ENCODE results near the gene SULT1A3. TPM values are rescaled to one million over a fixed set of nuclear protein-coding genes. Genes with fewer than 3 reads are reported as not detected.
A peak's percentile ranks its signal among the peaks of the same experiment; 100 is the strongest.
"Not testable (repeated sequence)": the region's sequence is repeated elsewhere in the genome, so short reads cannot be mapped to it uniquely, and the experiment has no call there.

Gene SULT1A3
- total RNA-seq, 4 donors from 2014 or later, result 4.8 to 24.6 (median 7.8) TPM; not detected in 1

GRCh38 chr16:30194172-30194925, 4.7 kb upstream of the SULT1A3 start:
- peak in 1 of 2 donors; percentile 67 for DNase-seq (ENCODE audit: low spot score in 2 of 2)
- H3K36me3 ChIP-seq, H3K4me1 ChIP-seq, H3K9me3 ChIP-seq, H3K27ac ChIP-seq, H3K27me3 ChIP-seq: not testable (repeated sequence)
- H3K4me3 ChIP-seq, result peak overlapping the region; percentile 47
- no CpG with 5 or more reads among the region's 60 CpGs for WGBS

DNA sequence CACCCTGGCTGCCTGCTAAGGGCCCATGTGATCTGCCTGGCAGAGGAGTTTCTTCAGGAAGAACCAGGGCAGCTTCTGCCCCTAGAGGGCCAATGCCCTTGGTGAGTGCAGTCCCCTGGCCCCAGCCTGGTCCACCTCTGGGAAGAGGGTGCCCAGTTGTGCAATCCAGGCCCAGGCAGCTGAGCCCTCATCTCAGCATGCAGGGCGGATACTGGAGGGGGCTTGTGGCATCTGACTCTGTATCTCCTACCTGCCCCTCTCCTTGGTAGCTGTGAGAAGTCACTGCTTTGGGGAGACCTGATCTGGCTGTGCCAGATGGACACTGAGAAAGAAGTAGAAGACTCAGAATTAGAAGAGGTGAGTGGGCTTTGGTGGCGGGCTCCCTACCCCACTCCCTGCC, 2.1 kb upstream of the SULT1A3 start:
- not testable (repeated sequence) for H3K27me3 ChIP-seq, H3K27ac ChIP-seq, H3K4me1 ChIP-seq, H3K36me3 ChIP-seq, H3K4me3 ChIP-seq, H3K9me3 ChIP-seq
- peak in 1 of 2 donors; percentile 10 for DNase-seq (ENCODE audit: low spot score in 2 of 2)
- no CpG with 5 or more reads among the region's 2 CpGs for WGBS

GRCh38 chr16:30199608-30200343, 721 bp downstream of the SULT1A3 start:
- not testable (repeated sequence) for H3K36me3 ChIP-seq; H3K4me3 ChIP-seq; H3K4me1 ChIP-seq; DNase-seq (ENCODE audit: low spot score in 2 of 2); H3K27me3 ChIP-seq; H3K9me3 ChIP-seq; H3K27ac ChIP-seq
- WGBS, result no CpG with 5 or more reads among the region's 15 CpGs

- not testable (repeated sequence) for H3K27me3 ChIP-seq, H3K9me3 ChIP-seq, H3K27ac ChIP-seq, H3K4me1 ChIP-seq, H3K36me3 ChIP-seq
- DNase-seq (ENCODE audit: low spot score in 2 of 2), result peak; percentile 59 to 76
- peak overlapping the region; percentile 49 for H3K4me3 ChIP-seq
- no CpG with 5 or more reads among the region's 52 CpGs for WGBS
Measured at GRCh38 chr16:30205541-30206236, 6.6 kb downstream of the SULT1A3 start.

GRCh38 chr16:30206252-30206651, 7.2 kb downstream of the SULT1A3 start:
- H3K27me3 ChIP-seq; H3K4me1 ChIP-seq; H3K27ac ChIP-seq; H3K9me3 ChIP-seq; DNase-seq (ENCODE audit: low spot score in 2 of 2); H3K36me3 ChIP-seq: not testable (repeated sequence)
- no CpG with 5 or more reads among the region's 33 CpGs for WGBS
- peak overlapping the region; percentile 49 for H3K4me3 ChIP-seq

DNA sequence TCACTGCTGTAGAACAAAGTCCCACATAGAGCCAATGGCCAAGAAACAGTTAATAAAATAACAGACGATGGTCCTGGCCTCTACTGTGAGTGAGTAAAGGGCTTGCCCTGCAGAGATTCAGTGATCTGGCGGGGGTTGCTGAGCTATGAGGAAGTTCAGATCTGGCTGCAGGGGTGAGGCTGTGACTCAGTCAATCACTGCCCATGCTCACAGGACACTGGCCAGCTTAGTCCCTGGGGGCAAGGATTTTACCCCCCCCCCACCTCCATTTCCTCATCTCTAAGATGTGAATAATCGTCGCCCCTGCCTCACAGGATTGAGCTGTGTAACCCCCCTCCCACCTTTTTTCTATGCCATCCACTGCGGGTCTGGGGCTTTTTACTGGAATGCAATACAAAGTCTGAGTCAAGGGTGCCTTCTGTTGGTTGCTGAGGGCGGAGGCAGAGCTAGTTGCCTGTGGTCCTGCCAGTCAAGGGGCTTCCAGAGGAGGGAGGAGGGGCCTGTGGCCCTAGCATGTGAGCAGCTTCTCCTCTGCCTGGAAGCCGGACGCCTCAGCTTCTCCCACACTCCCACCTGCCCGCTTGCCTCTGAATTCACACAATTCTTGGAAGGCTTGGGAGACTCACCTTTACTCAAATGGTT, 8.1 kb downstream of the SULT1A3 start:
- not testable (repeated sequence) for H3K9me3 ChIP-seq, H3K4me1 ChIP-seq, H3K4me3 ChIP-seq, H3K36me3 ChIP-seq, H3K27me3 ChIP-seq, H3K27ac ChIP-seq
- WGBS, result no CpG with 5 or more reads among the region's 9 CpGs
- peak; percentile 24 to 57 for DNase-seq (ENCODE audit: low spot score in 2 of 2)

DNA sequence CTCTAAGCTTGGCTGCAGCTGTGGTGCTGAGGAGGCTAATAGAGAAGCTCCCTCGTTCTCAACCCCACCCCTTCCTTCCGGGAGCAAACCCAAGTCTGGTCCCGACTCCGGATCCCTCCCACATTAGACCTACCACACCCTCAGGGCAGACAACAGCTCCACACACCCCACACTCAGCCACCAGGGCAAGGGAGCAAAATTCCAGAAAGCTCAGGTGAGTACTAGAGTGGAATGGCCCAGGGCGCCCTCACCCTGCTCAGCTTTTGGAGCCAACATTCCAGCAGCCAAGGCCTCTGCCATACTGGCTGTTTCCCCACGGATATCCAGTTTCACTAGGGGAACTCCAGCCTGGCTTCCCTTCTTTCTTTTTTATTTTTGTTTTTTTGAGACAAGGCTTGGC, 10.0 kb downstream of the SULT1A3 start:
- H3K36me3 ChIP-seq, H3K27ac ChIP-seq, H3K27me3 ChIP-seq, H3K4me3 ChIP-seq, H3K9me3 ChIP-seq, H3K4me1 ChIP-seq: not testable (repeated sequence)
- DNase-seq (ENCODE audit: low spot score in 2 of 2), result peak; percentile 68 to 69
- 0% methylated on average over 4 of the region's 6 CpGs for WGBS

GRCh38 chr16:30211414-30211813, 12.4 kb downstream of the SULT1A3 start:
- not testable (repeated sequence) for DNase-seq (ENCODE audit: low spot score in 2 of 2); H3K27ac ChIP-seq; H3K36me3 ChIP-seq; H3K27me3 ChIP-seq; H3K4me1 ChIP-seq; H3K4me3 ChIP-seq; H3K9me3 ChIP-seq
- no CpG with 5 or more reads among the region's 4 CpGs for WGBS

DNA sequence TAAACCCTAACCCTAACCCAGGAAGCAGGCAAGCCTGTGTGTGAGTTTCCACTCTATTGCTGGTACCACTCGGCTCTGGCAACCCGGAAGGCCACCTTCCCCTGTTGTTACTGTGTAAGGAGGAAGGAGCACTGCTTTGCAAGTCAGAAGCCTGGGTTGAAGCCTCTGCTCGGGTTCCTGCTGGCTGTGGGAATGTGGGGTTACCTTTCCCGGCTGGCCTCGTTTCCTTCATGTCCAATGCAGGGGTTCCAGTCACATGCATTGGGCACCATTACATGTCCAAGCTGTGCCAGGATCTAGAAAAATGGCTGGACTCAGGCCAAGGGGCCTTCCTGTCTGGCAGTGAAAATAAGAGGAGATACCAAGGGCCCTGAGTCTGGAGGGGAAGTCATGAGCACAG, 18.0 kb downstream of the SULT1A3 start:
- H3K4me1 ChIP-seq, H3K9me3 ChIP-seq, H3K27me3 ChIP-seq, H3K27ac ChIP-seq, H3K4me3 ChIP-seq, H3K36me3 ChIP-seq: not testable (repeated sequence)
- peak; percentile 10 to 63 for DNase-seq (ENCODE audit: low spot score in 2 of 2)
- 60% methylated on average over 1 of the region's 5 CpGs for WGBS

GRCh38 chr16:30248379-30248778, 49.3 kb downstream of the SULT1A3 start, which contains the start of gene NPIPB13:
Gene NPIPB13, minus strand, starts transcription at chr16:30248479. Its CDS starts 2,906 bp downstream, at chr16:30245573.
- no CpG with 5 or more reads among the region's 4 CpGs for WGBS
- H3K36me3 ChIP-seq, result not testable (repeated sequence)

More at GRCh38 chr16:30248379-30248778, 49.3 kb downstream of the SULT1A3 start, which contains the start of gene NPIPB13:
- not testable (repeated sequence) for H3K4me1 ChIP-seq; H3K27me3 ChIP-seq; DNase-seq (ENCODE audit: low spot score in 2 of 2); H3K27ac ChIP-seq; H3K9me3 ChIP-seq; H3K4me3 ChIP-seq

Other genes starting within 250 kb of the SULT1A3 start
- 100 to 1,000 TPM in 3 of 4 donors, 10 to 100 TPM in 1; 78.0 to 109 (median 106) TPM for gene TMEM219, start 237.2 kb upstream of the SULT1A3 start, total RNA-seq
- gene TAOK2, start 225.4 kb upstream of the SULT1A3 start, total RNA-seq, result 10 to 100 TPM; 29.1 to 54.4 (median 39.1) TPM
- 10 to 100 TPM; 14.6 to 29.3 (median 21.7) TPM for gene HIRIP3, start 203.6 kb upstream of the SULT1A3 start, total RNA-seq
- 10 to 100 TPM; 48.2 to 58.7 (median 51.0) TPM for gene INO80E, start 203.0 kb upstream of the SULT1A3 start, total RNA-seq
- gene DOC2A, start 188.2 kb upstream of the SULT1A3 start, total RNA-seq, result under 1 TPM in 1 of 4 donors, not detected in 3; 0.42 TPM
- not detected for gene C16orf92, start 176.1 kb upstream of the SULT1A3 start, total RNA-seq
- gene TLCD3B, start 168.0 kb upstream of the SULT1A3 start, total RNA-seq, result 1 to 10 TPM in 1 of 4 donors, under 1 TPM in 1, not detected in 2; 0.81 to 1.4 TPM
- gene ALDOA, start 133.5 kb upstream of the SULT1A3 start, total RNA-seq, result 100 to 1,000 TPM; 794 to 967 (median 870) TPM
- 10 to 100 TPM; 52.0 to 66.0 (median 61.2) TPM for gene PPP4C, start 123.3 kb upstream of the SULT1A3 start, total RNA-seq
- 1 to 10 TPM; 2.7 to 7.6 (median 4.7) TPM for gene TBX6, start 107.3 kb upstream of the SULT1A3 start, total RNA-seq
- 100 to 1,000 TPM; 138 to 197 (median 195) TPM for gene YPEL3, start 103.0 kb upstream of the SULT1A3 start, total RNA-seq
- gene GDPD3, start 85.7 kb upstream of the SULT1A3 start, total RNA-seq, result 10 to 100 TPM in 3 of 4 donors, 1 to 10 TPM in 1; 8.7 to 40.0 (median 12.5) TPM
- 10 to 100 TPM; 34.1 to 62.4 (median 60.1) TPM for gene MAPK3, start 76.0 kb upstream of the SULT1A3 start, total RNA-seq
- 10 to 100 TPM; 14.5 to 25.3 (median 19.3) TPM for gene CORO1A, start 15.7 kb upstream of the SULT1A3 start, total RNA-seq
- 100 to 1,000 TPM in 3 of 4 donors, 10 to 100 TPM in 1; 72.7 to 434 (median 197) TPM for gene BOLA2B, start 5.6 kb upstream of the SULT1A3 start, total RNA-seq
- gene SLX1A, start 5.4 kb upstream of the SULT1A3 start, total RNA-seq, result 10 to 100 TPM; 27.3 to 56.2 (median 44.9) TPM
- 10 to 100 TPM in 1 of 4 donors, 1 to 10 TPM in 3; 2.5 to 12.8 (median 4.7) TPM for gene NPIPB13, start 49.2 kb downstream of the SULT1A3 start, total RNA-seq
- 10 to 100 TPM; 21.6 to 34.9 (median 27.7) TPM for gene CD2BP2, start 156.1 kb downstream of the SULT1A3 start, total RNA-seq
- gene TBC1D10B, start 171.2 kb downstream of the SULT1A3 start, total RNA-seq, result 10 to 100 TPM; 34.4 to 43.2 (median 38.4) TPM
- not detected for gene MYL11, start 175.5 kb downstream of the SULT1A3 start, total RNA-seq
- 1 to 10 TPM in 2 of 4 donors, under 1 TPM in 1, not detected in 1; 0.52 to 2.3 (median 1.3) TPM for gene SEPTIN1, start 183.3 kb downstream of the SULT1A3 start, total RNA-seq
- 10 to 100 TPM in 1 of 4 donors, 1 to 10 TPM in 3; 6.3 to 12.1 (median 8.1) TPM for gene ZNF48, start 196.2 kb downstream of the SULT1A3 start, total RNA-seq
- 10 to 100 TPM in 1 of 4 donors, 1 to 10 TPM in 3; 4.9 to 14.3 (median 7.3) TPM for gene ZNF771, start 208.4 kb downstream of the SULT1A3 start, total RNA-seq
- 10 to 100 TPM; 17.2 to 26.0 (median 20.0) TPM for gene DCTPP1, start 230.8 kb downstream of the SULT1A3 start, total RNA-seq
- gene SEPHS2, start 246.6 kb downstream of the SULT1A3 start, total RNA-seq, result 10 to 100 TPM; 16.8 to 26.2 (median 22.2) TPM